Parathyroid adenoma (tissue), 2 donors: ENCODE data around the gene NHLRC4.

ENCODE experiments used
- H2AFZ ChIP-seq: fragments of 300-600 bp; sonication (generic); one replicate; pipeline ENCODE4 v1.7.0; 2017; ENCODE audit warnings: antibody characterized with exemption, mild to moderate bottlenecking
- H3K27ac ChIP-seq: fragments of 300-600 bp; sonication (generic); one replicate; pipeline ENCODE4 v1.7.0; 2017
- H3K27me3 ChIP-seq: fragments of 300-600 bp; sonication (generic); one replicate; pipeline ENCODE4 v1.7.0; 2017; ENCODE audit warnings: low read length; ENCODE audit not compliant: control insufficient read depth, insufficient read depth
- H3K36me3 ChIP-seq: fragments of 300-600 bp; sonication (generic); one replicate; pipeline ENCODE4 v1.7.0; 2017; ENCODE audit warnings: low read length; ENCODE audit not compliant: control insufficient read depth, insufficient read depth
- H3K4me1 ChIP-seq: fragments of 300-600 bp; sonication (generic); one replicate; pipeline ENCODE4 v1.7.0; 2017; ENCODE audit warnings: control low read depth
- H3K4me2 ChIP-seq: fragments of 300-600 bp; sonication (generic); one replicate; pipeline ENCODE4 v1.7.0; 2017; ENCODE audit warnings: low read length
- H3K4me3 ChIP-seq: fragments of 300-600 bp; sonication (generic); one replicate; pipeline ENCODE4 v1.7.0; 2017; ENCODE audit warnings: low read depth, low read length
- H3K79me2 ChIP-seq: fragments of 300-600 bp; sonication (generic); one replicate; pipeline ENCODE4 v1.7.0; 2017; ENCODE audit warnings: control low read depth
- H3K9ac ChIP-seq: fragments of 300-600 bp; sonication (generic); one replicate; pipeline ENCODE4 v1.7.0; 2017; ENCODE audit warnings: mild to moderate bottlenecking
- H3K9me3 ChIP-seq: fragments of 300-600 bp; sonication (generic); one replicate; pipeline ENCODE4 v1.7.0; 2017; ENCODE audit warnings: low read length; ENCODE audit not compliant: control insufficient read depth
- TF ChIP-seq, protein P1 (sequence below): fragments of 300-600 bp; sonication (generic); IDR thresholded peaks from one replicate; pipeline ENCODE4 v1.7.0; 2017; ENCODE audit warnings: antibody characterized with exemption, mild to moderate bottlenecking
- donor health status: primary hyperparathyroidism.

The NHLRC4 gene

GRCh38 chr16:608019-608418, 41.2 kb downstream of the NHLRC4 start:
- no peaks in the 10 kb centered on the region for H3K36me3 ChIP-seq
- TF ChIP-seq, protein P1, sequence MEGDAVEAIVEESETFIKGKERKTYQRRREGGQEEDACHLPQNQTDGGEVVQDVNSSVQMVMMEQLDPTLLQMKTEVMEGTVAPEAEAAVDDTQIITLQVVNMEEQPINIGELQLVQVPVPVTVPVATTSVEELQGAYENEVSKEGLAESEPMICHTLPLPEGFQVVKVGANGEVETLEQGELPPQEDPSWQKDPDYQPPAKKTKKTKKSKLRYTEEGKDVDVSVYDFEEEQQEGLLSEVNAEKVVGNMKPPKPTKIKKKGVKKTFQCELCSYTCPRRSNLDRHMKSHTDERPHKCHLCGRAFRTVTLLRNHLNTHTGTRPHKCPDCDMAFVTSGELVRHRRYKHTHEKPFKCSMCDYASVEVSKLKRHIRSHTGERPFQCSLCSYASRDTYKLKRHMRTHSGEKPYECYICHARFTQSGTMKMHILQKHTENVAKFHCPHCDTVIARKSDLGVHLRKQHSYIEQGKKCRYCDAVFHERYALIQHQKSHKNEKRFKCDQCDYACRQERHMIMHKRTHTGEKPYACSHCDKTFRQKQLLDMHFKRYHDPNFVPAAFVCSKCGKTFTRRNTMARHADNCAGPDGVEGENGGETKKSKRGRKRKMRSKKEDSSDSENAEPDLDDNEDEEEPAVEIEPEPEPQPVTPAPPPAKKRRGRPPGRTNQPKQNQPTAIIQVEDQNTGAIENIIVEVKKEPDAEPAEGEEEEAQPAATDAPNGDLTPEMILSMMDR: no peak
- H3K9ac ChIP-seq: no peak overlapping the region
- H3K4me2 ChIP-seq: no peak overlapping the region
- no peaks in the 10 kb centered on the region for H3K27me3 ChIP-seq
- no peak overlapping the region for H2AFZ ChIP-seq
- H3K27ac ChIP-seq: no peak overlapping the region
- no peak overlapping the region for H3K4me3 ChIP-seq
- no peaks in the 10 kb centered on the region for H3K9me3 ChIP-seq
- peaks cover 58% of the 10 kb centered on the region for H3K79me2 ChIP-seq
- no peaks in the 10 kb centered on the region for H3K4me1 ChIP-seq

GRCh38 chr16:609316-609715, 42.5 kb downstream of the NHLRC4 start:
- no peaks in the 10 kb centered on the region for H3K9me3 ChIP-seq
- H3K27me3 ChIP-seq: no peaks in the 10 kb centered on the region
- no peak overlapping the region for H3K4me3 ChIP-seq
- H2AFZ ChIP-seq: no peak overlapping the region
- no peaks in the 10 kb centered on the region for H3K4me1 ChIP-seq
- no peak overlapping the region for H3K9ac ChIP-seq
- H3K27ac ChIP-seq: no peak overlapping the region
- TF ChIP-seq, protein P1: no peak
- H3K4me2 ChIP-seq: no peak overlapping the region
- H3K79me2 ChIP-seq: peaks cover 57% of the 10 kb centered on the region
- H3K36me3 ChIP-seq: no peaks in the 10 kb centered on the region

DNA sequence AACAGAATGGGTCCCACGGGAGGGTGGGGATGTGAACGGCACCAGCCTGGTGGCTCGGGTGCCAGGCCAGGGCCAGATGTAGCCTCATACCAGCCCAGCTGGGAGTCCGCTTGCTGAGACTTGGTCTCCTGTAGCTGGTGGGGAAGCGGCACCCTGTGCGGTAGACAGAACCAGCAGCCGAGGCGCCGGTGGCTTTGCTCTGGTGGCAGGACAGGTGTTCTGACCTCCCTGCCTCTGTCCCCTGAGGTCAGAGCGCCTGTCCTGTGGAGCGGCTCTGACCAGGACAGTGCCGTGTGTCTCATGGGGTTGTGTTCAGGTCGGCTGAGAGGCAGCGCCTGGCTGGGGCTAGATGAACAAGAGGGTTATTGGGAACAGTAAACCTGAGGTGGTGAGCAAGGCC, 43.2 kb downstream of the NHLRC4 start:
- H2AFZ ChIP-seq: no peak overlapping the region
- no peaks in the 10 kb centered on the region for H3K27me3 ChIP-seq
- H3K27ac ChIP-seq: no peak overlapping the region
- TF ChIP-seq, protein P1: no peak
- H3K4me2 ChIP-seq: no peak overlapping the region
- no peaks in the 10 kb centered on the region for H3K36me3 ChIP-seq
- no peaks in the 10 kb centered on the region for H3K9me3 ChIP-seq
- no peak overlapping the region for H3K9ac ChIP-seq
- no peak overlapping the region for H3K4me3 ChIP-seq
- H3K4me1 ChIP-seq: no peaks in the 10 kb centered on the region
- H3K79me2 ChIP-seq: peaks cover 54% of the 10 kb centered on the region

DNA sequence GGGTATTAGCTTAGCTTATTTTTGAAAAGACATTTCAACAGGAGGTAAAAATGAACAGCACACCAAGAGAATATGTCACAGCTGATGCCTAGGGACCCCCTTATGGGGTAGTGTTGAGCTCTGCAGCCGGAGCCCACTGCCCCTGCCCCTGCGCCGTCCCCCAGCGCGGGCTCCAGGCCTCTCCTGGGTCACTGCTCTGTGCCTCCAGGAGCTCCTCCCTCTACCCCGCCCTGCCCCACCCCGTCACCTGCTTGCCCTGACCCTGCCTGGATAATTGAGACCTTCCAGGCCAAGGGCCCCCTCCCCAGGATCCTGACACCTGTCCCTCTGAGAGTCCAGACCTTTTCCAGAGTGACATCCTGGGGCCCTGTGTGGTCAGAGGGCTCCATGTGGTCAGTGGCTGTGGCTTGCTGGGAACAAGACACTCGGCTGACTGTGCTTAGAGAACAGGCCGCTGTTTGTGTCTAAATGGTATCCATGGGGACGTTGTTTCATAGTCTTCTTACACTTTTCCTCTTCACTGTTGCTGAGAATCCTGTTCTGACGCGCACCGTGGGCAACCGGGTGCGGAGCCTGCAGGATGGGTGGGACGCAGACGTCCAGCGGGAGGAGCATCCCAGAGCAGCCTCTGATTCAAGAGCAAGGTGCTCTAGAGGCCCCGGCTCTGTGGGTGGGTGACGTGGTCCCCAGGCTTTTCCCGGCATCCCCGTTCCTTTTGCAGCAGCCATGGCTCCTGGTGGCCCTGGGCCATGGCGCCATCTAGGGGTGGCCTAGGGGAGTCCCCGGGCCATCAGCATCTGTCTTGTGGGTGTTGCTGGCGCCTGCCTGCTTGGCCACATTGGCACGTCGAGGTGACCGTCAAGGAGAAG, 43.9 kb downstream of the NHLRC4 start:
- TF ChIP-seq, protein P1: peak; percentile 72
- Histone ChIP-seq H3K9ac (no peak overlapping the region), H3K4me3 (no peak overlapping the region), H3K27me3 (no peaks in the 10 kb centered on the region), H2AFZ (no peak overlapping the region), H3K4me2 (no peak overlapping the region), H3K9me3 (no peaks in the 10 kb centered on the region), H3K4me1 (no peaks in the 10 kb centered on the region), H3K36me3 (no peaks in the 10 kb centered on the region), H3K27ac (no peak overlapping the region), H3K79me2 (peaks cover 48% of the 10 kb centered on the region)

DNA sequence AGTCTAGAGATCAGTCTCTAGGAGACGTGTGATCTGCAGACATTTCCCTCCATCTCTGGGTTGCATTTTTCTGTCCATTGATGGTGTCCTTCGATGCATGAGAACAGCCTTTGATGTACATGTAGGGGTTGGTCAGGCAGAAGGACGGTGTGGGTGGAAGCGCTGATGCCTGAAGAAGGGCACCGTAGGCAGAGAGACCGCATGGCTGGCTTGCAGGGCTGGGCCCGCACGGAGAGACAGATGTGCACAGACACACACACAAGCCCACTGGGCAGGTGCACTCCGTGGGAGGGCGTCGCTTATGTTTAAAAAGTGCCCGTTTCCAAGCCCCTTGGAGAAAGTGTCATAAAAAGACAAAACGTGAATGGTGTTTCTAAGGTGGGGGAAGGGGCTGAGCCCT, 48.3 kb downstream of the NHLRC4 start:
- Histone ChIP-seq H3K79me2 (peaks cover 22% of the 10 kb centered on the region), H3K36me3 (no peaks in the 10 kb centered on the region), H3K9me3 (no peaks in the 10 kb centered on the region), H2AFZ (no peak overlapping the region), H3K27ac (no peak overlapping the region), H3K4me3 (no peak overlapping the region), H3K27me3 (no peaks in the 10 kb centered on the region), H3K4me1 (no peaks in the 10 kb centered on the region), H3K9ac (no peak overlapping the region), H3K4me2 (no peak overlapping the region)
- TF ChIP-seq, protein P1: no peak
